ENCODE measurements around the gene TBCA. TPM values are rescaled to one million over a fixed set of nuclear protein-coding genes. Genes with fewer than 3 reads are reported as not detected.
A peak's percentile ranks its signal among the peaks of the same experiment; 100 is the strongest.
"Not testable (repeated sequence)": the region's sequence is repeated elsewhere in the genome, so short reads cannot be mapped to it uniquely, and the experiment has no call there.

TBCA gene
- total and polyA plus RNA-seq, 9 donors: 125 to 283 (median 189) TPM

GRCh38 chr5:77707791-77708190 is 68.3 kb downstream of the TBCA start:
- H3K4me3 ChIP-seq: no peak overlapping the region
- WGBS, 3 donors: 55 to 72% (median 66%) methylated on average over 2 of the region's 2 CpGs
- intact Hi-C loops (cut with DNase I): no loop called here
- H3K27me3 ChIP-seq: no peaks in the 10 kb centered on the region
- H3K9me3 ChIP-seq: no peaks in the 10 kb centered on the region
- H3K27ac ChIP-seq: no peak overlapping the region
- H3K4me1 ChIP-seq (ENCODE audit: insufficient read depth): no peaks in the 10 kb centered on the region
- H3K36me3 ChIP-seq: no peaks in the 10 kb centered on the region
- no peak for TF ChIP-seq POLR2A (IDR thresholded peaks at IDR 0.05)
- TF ChIP-seq, protein P1, sequence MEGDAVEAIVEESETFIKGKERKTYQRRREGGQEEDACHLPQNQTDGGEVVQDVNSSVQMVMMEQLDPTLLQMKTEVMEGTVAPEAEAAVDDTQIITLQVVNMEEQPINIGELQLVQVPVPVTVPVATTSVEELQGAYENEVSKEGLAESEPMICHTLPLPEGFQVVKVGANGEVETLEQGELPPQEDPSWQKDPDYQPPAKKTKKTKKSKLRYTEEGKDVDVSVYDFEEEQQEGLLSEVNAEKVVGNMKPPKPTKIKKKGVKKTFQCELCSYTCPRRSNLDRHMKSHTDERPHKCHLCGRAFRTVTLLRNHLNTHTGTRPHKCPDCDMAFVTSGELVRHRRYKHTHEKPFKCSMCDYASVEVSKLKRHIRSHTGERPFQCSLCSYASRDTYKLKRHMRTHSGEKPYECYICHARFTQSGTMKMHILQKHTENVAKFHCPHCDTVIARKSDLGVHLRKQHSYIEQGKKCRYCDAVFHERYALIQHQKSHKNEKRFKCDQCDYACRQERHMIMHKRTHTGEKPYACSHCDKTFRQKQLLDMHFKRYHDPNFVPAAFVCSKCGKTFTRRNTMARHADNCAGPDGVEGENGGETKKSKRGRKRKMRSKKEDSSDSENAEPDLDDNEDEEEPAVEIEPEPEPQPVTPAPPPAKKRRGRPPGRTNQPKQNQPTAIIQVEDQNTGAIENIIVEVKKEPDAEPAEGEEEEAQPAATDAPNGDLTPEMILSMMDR (IDR thresholded peaks at IDR 0.05): no peak
- TF ChIP-seq EP300 (IDR thresholded peaks at IDR 0.05): no peak
- DNase-seq: no peak

DNA sequence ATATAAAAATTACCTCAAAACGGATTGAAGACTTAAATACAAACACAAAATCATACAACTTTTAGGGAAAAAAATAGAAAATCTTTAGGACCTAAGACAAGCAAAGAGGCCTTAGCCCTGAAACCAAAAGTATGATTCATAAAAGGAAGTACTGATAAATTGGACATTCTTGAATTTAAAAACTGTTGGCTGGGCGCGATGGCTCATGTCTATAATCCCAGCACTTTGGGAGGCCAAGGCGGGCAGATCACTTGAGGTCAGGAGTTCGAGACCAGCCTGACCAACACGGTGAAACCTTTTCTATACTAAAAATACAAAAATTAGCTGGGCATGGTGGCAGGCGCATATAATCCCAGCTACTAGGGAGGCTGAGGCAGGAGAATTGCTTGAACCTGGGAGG is 76.6 kb downstream of the TBCA start:
- H3K4me1 ChIP-seq (ENCODE audit: insufficient read depth); H3K27ac ChIP-seq; H3K27me3 ChIP-seq; DNase-seq; H3K9me3 ChIP-seq; intact Hi-C loops (cut with DNase I); H3K36me3 ChIP-seq; H3K4me3 ChIP-seq: not testable (repeated sequence)
- WGBS, 3 donors: 53 to 82% (median 53%) methylated on average over 7 of the region's 7 CpGs

DNA sequence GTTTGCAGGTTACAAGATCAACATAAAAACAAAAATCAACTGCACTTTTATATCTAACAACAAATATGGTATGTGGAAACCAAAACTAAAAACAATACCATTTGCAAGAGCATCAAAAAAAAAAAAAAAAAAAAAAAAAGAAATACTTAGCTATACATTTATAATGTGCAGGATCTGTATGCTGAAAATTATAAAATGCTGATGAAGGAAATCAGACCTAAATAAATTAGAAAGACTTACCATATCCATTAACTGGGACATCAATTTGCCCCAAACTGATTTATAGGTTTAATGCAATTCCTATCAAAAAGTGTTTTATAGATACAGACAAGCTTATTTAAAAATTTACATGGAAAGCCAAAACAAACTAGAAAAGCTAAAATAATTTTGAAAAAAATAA is 77.2 kb downstream of the TBCA start:
- intact Hi-C loops (cut with DNase I): no loop called here
- Histone ChIP-seq H3K27ac (no peak overlapping the region), H3K36me3 (no peaks in the 10 kb centered on the region), H3K4me3 (no peak overlapping the region), H3K27me3 (no peaks in the 10 kb centered on the region), H3K9me3 (no peaks in the 10 kb centered on the region), H3K4me1 (ENCODE audit: insufficient read depth) (no peaks in the 10 kb centered on the region)
- DNase-seq: no peak
- TF ChIP-seq, protein P1 (IDR thresholded peaks at IDR 0.05): no peak
- TF ChIP-seq EP300 (IDR thresholded peaks at IDR 0.05): no peak

DNA sequence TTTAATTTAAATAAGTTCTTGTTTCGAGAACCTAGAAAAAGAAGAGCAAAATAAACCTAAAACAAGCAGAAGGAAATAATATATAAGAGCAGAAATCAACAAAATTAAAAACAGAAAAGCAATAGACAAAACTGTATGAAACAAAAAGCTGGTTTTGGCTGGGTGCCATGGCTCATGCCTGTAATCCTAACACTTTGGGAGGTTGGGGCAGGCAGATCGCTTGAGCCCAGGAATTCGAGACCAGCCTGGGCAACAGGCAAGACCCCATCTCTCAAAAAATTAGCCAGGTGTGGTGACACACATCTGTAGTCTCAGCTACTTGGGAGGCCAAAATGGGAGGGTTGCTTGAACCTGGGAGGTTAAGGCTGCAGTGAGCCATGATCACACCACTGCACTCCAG is 78.4 kb downstream of the TBCA start:
- peak in 1 of 5 donors; percentile 45 for DNase-seq
- H3K36me3 ChIP-seq: no peaks in the 10 kb centered on the region
- 90 to 97% (median 95%) methylated on average over 3 of the region's 3 CpGs for WGBS, 3 donors
- H3K27ac ChIP-seq: no peak overlapping the region
- no peaks in the 10 kb centered on the region for H3K9me3 ChIP-seq
- no peaks in the 10 kb centered on the region for H3K27me3 ChIP-seq
- TF ChIP-seq POLR2A (IDR thresholded peaks at IDR 0.05): no peak
- TF ChIP-seq EP300 (IDR thresholded peaks at IDR 0.05): no peak
- H3K4me3 ChIP-seq: no peak overlapping the region
- intact Hi-C loops (cut with DNase I): no loop called here
- no peaks in the 10 kb centered on the region for H3K4me1 ChIP-seq (ENCODE audit: insufficient read depth)

DNA sequence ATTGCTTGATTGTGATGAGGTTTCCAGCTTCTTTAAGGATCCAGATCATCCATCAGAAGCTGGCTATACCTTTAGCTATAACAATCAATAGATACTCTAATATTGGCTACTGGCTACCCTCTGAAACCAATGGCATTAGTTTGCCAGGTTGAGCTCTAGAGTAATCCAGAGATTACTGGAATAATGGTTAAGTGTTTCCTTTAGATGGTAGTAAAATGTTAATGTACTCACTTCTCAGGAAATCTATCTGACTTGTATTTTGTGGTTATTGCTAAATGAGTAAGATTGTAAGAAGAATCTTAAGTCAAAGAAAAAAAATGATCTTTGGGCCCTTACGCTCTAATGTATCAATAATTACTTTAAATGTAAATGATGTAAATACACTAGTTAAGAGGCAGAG is 80.0 kb downstream of the TBCA start:
- intact Hi-C loops (cut with DNase I): no loop called here

More for the DNA sequence above, 80.0 kb downstream of the TBCA start:
- no peaks in the 10 kb centered on the region for H3K36me3 ChIP-seq
- no peaks in the 10 kb centered on the region for H3K4me1 ChIP-seq (ENCODE audit: insufficient read depth)
- TF ChIP-seq, protein P1 (IDR thresholded peaks at IDR 0.05): no peak
- TF ChIP-seq POLR2A (IDR thresholded peaks at IDR 0.05) (no peak), EP300 (IDR thresholded peaks at IDR 0.05) (no peak)
- H3K27ac ChIP-seq: no peak overlapping the region
- 96 to 100% (median 98%) methylated on average over 1 of the region's 1 CpG for WGBS, 3 donors
- no peaks in the 10 kb centered on the region for H3K9me3 ChIP-seq
- H3K27me3 ChIP-seq: no peaks in the 10 kb centered on the region
- DNase-seq: no peak
- no peak overlapping the region for H3K4me3 ChIP-seq
